Inflammatory macrophage treated with lipopolysaccharide for 1 hour (primary cell): ENCODE data around the gene TBC1D3.
"Not testable (repeated sequence)": the region's sequence is repeated elsewhere in the genome, so short reads cannot be mapped to it uniquely, and the experiment has no call there.

Source experiments
- DNase-seq, 2 donors: peaks; one replicate each; pipeline ENCODE4 v3.0.0-alpha.2; 2020 to 2022

TBC1D3 gene

GRCh38 chr17:38192455-38192854 is at the start of gene TBC1D3:
TBC1D3 (minus strand) TSS chr17:38192555; CDS start chr17:38191029, 1,526 bp downstream.
- not testable (repeated sequence) for DNase-seq

GRCh38 chr17:38232790-38233189 is 40.4 kb upstream of the TBC1D3 start:
- not testable (repeated sequence) for DNase-seq

- DNase-seq, result not testable (repeated sequence)
These were observed 33.6 kb upstream of the TBC1D3 start for GRCh38 chr17:38225844-38226495.

- not testable (repeated sequence) for DNase-seq
These were observed 28.5 kb upstream of the TBC1D3 start for GRCh38 chr17:38220867-38221266.

- not testable (repeated sequence) for DNase-seq
These were observed 7.9 kb upstream of the TBC1D3 start for GRCh38 chr17:38200271-38200670.

GRCh38 chr17:38134860-38135259 is 57.5 kb downstream of the TBC1D3 start:
- DNase-seq, result not testable (repeated sequence)
